Activated T-cell treated with anti-CD3 and anti-CD28 coated beads, Interleukin-2, amount 50 U/mL, for 48 hours (primary cell): ENCODE results near the gene ARHGEF10L.

Experiments
- DNase-seq, 2 experiments: peaks; one replicate each; pipeline ENCODE4 v3.0.0-alpha.2; 2020

The ARHGEF10L gene

GRCh38 chr1:17550729-17551584, 11.5 kb downstream of the ARHGEF10L start:
- no peak for DNase-seq

GRCh38 chr1:17551755-17552234, 12.3 kb downstream of the ARHGEF10L start:
- no peak for DNase-seq

GRCh38 chr1:17553975-17554700, 14.6 kb downstream of the ARHGEF10L start:
- DNase-seq, result no peak

- no peak for DNase-seq
These were observed 15.5 kb downstream of the ARHGEF10L start for GRCh38 chr1:17554954-17555353.

GRCh38 chr1:17557986-17558385, 18.5 kb downstream of the ARHGEF10L start:
- no peak for DNase-seq

GRCh38 chr1:17558541-17558940, 19.0 kb downstream of the ARHGEF10L start:
- DNase-seq, result no peak

GRCh38 chr1:17558954-17559614, 19.6 kb downstream of the ARHGEF10L start:
- DNase-seq, result no peak

GRCh38 chr1:17559615-17560419, 20.3 kb downstream of the ARHGEF10L start:
- no peak for DNase-seq

GRCh38 chr1:17561247-17561548, 21.7 kb downstream of the ARHGEF10L start:
- DNase-seq, result no peak

GRCh38 chr1:17561561-17561985, 22.1 kb downstream of the ARHGEF10L start:
- no peak for DNase-seq

- no peak for DNase-seq
These were observed 22.9 kb downstream of the ARHGEF10L start for GRCh38 chr1:17562375-17562774.

GRCh38 chr1:17563494-17564281, 24.2 kb downstream of the ARHGEF10L start:
- DNase-seq, result no peak

- DNase-seq, result no peak
These were observed 25.2 kb downstream of the ARHGEF10L start for GRCh38 chr1:17564458-17565393.

- no peak for DNase-seq
These were observed 26.2 kb downstream of the ARHGEF10L start for GRCh38 chr1:17565461-17566252.

- DNase-seq, result no peak
These were observed 26.9 kb downstream of the ARHGEF10L start for GRCh38 chr1:17566417-17566816.

- no peak for DNase-seq
These were observed 27.4 kb downstream of the ARHGEF10L start for GRCh38 chr1:17566892-17567291.

- no peak for DNase-seq
These were observed 28.1 kb downstream of the ARHGEF10L start for GRCh38 chr1:17567582-17567981.

- no peak for DNase-seq
These were observed 28.8 kb downstream of the ARHGEF10L start for GRCh38 chr1:17568014-17568900.
